IMR-90 (cell line): ENCODE data around the gene RPS6KA2. TPM values are rescaled to one million over a fixed set of nuclear protein-coding genes. Genes with fewer than 3 reads are reported as not detected.

Experiments used
- ATAC-seq: fragments of 200-7000 bp; cut with Tn5 transposase; 2 replicates; pipeline ENCODE4 v1.9.1; 2020; ENCODE audit warnings: low read depth, mild to moderate bottlenecking, moderate library complexity
- BruUV-seq: library from RNA; stranded (reverse); fragments of 400-500 nt; replicated peaks from 2 replicates; lab custom pipeline; 2021; lab: Mats Ljungman, UMichigan
- CTCF ChIA-PET: fragments of 300-600 bp; formaldehyde crosslinking; extraction: SDS; loops from one replicate; lab custom pipeline; 2021; ENCODE audit warnings: antibody characterized with exemption; lab: Yijun Ruan, JAX
- POLR2A ChIA-PET: fragments of 300-600 bp; sonication (Branson Sonifier 250); formaldehyde crosslinking; loops from one replicate; lab custom pipeline; 2022; ENCODE audit warnings: antibody characterized with exemption; ENCODE audit not compliant: unreplicated experiment; lab: Charles Lee
- DNase-seq: peaks from one replicate; pipeline ENCODE4 v3.0.0; 2013
- H2AFZ ChIP-seq: replicated peaks from 2 replicates; pipeline ENCODE3; 2013; ENCODE audit warnings: low read length, mild to moderate bottlenecking; ENCODE audit not compliant: poor library complexity
- H2AK5ac ChIP-seq: 2 replicates; pipeline ENCODE4 v1.6.1; 2013; ENCODE audit warnings: low read depth, low read length, inconsistent platforms
- H2AK9ac ChIP-seq: replicated peaks from 2 replicates; pipeline ENCODE3; 2013; ENCODE audit warnings: mild to moderate bottlenecking, low read depth, low read length, moderate library complexity; ENCODE audit not compliant: poor library complexity
- H2BK120ac ChIP-seq: 2 replicates; pipeline ENCODE4 v1.6.1; 2013; ENCODE audit warnings: low read depth, low read length, inconsistent platforms
- H2BK15ac ChIP-seq: 3 replicates; pipeline ENCODE4 v1.6.1; 2013; ENCODE audit warnings: low read depth, low read length, inconsistent platforms
- H2BK20ac ChIP-seq: 2 replicates; pipeline ENCODE4 v1.6.1; 2013; ENCODE audit warnings: low read depth, mild to moderate bottlenecking, inconsistent platforms, low read length, moderate library complexity
- H2BK5ac ChIP-seq: 2 replicates; pipeline ENCODE4 v1.6.1; 2013; ENCODE audit warnings: mild to moderate bottlenecking, low read depth, low read length, inconsistent platforms; ENCODE audit not compliant: poor library complexity, severe bottlenecking
- H3K14ac ChIP-seq: replicated peaks from 2 replicates; pipeline ENCODE4 v1.6.1; 2013; ENCODE audit warnings: low read depth, low read length, inconsistent platforms
- H3K18ac ChIP-seq: 2 replicates; pipeline ENCODE4 v1.6.1; 2013; ENCODE audit warnings: low read depth, low read length, control low read depth
- H3K23ac ChIP-seq: 2 replicates; pipeline ENCODE4 v1.6.1; 2013; ENCODE audit warnings: low read depth, low read length, inconsistent platforms
- H3K27ac ChIP-seq: 2 replicates; pipeline ENCODE4 v1.5.1; 2013; ENCODE audit warnings: mild to moderate bottlenecking, control low read depth, low read length; ENCODE audit not compliant: insufficient read depth
- H3K27me3 ChIP-seq: 2 replicates; pipeline ENCODE4 v1.6.1; 2013; ENCODE audit warnings: low read length; ENCODE audit not compliant: control insufficient read depth, insufficient read depth
- H3K36me3 ChIP-seq: 2 replicates; pipeline ENCODE4 v1.6.1; 2013; ENCODE audit warnings: low read length, mixed read lengths; ENCODE audit not compliant: control insufficient read depth, insufficient read depth
- H3K4ac ChIP-seq: 2 replicates; pipeline ENCODE4 v1.6.1; 2013; ENCODE audit warnings: low read depth, low read length, inconsistent platforms
- H3K4me1 ChIP-seq: 2 replicates; pipeline ENCODE4 v1.6.1; 2013; ENCODE audit warnings: low read length, mixed read lengths; ENCODE audit not compliant: control insufficient read depth, insufficient read depth
- H3K4me2 ChIP-seq: 2 replicates; pipeline ENCODE4 v1.6.1; 2013; ENCODE audit warnings: low read depth, mild to moderate bottlenecking, control low read depth, low read length, moderate library complexity
- H3K4me3 ChIP-seq: 2 replicates; pipeline ENCODE4 v1.5.1; 2013; ENCODE audit warnings: low read depth, mild to moderate bottlenecking, control low read depth, low read length, moderate library complexity; ENCODE audit not compliant: insufficient read depth
- H3K56ac ChIP-seq: 2 replicates; pipeline ENCODE4 v1.6.1; 2013; ENCODE audit warnings: low read length, inconsistent platforms; ENCODE audit not compliant: insufficient read depth; ENCODE audit errors: extremely low read depth
- H3K79me1 ChIP-seq, 2 experiments: 2 replicates each; pipeline ENCODE4 v1.6.1; 2013; ENCODE audit warnings: low read length in 2 of 2, inconsistent platforms in 1 of 2, low read depth in 1 of 2
- H3K9ac ChIP-seq: 2 replicates; pipeline ENCODE4 v1.6.1; 2013; ENCODE audit warnings: low read depth, low read length, control low read depth
- H3K9me1 ChIP-seq: 2 replicates; pipeline ENCODE4 v1.6.1; 2013; ENCODE audit warnings: low read length, inconsistent platforms; ENCODE audit not compliant: insufficient read depth
- H3K9me3 ChIP-seq: 2 replicates; pipeline ENCODE4 v1.6.1; 2013; ENCODE audit warnings: low read length; ENCODE audit not compliant: control insufficient read depth, insufficient read depth
- H4K20me1 ChIP-seq: 2 replicates; pipeline ENCODE4 v1.6.1; 2013; ENCODE audit warnings: low read length, inconsistent platforms; ENCODE audit not compliant: insufficient read depth
- H4K5ac ChIP-seq: 2 replicates; pipeline ENCODE4 v1.6.1; 2013; ENCODE audit warnings: mild to moderate bottlenecking, low read depth, low read length, control low read depth
- H4K8ac ChIP-seq, 2 experiments: 2 replicates each; pipeline ENCODE4 v1.6.1; 2013; ENCODE audit warnings: low read depth in 2 of 2, low read length in 2 of 2, control low read depth in 1 of 2, inconsistent platforms in 1 of 2
- H4K91ac ChIP-seq: 2 replicates; pipeline ENCODE4 v1.6.1; 2013; ENCODE audit warnings: low read depth, low read length, inconsistent platforms; ENCODE audit not compliant: insufficient read depth
- CHD1 ChIP-seq: IDR thresholded peaks from 2 replicates; pipeline ENCODE4 v1.6.1; 2012; ENCODE audit warnings: low read depth, low read length, improper control_type of control experiment
- FOS ChIP-seq: fragments of 150-350 bp; IDR thresholded peaks from 2 replicates; pipeline ENCODE4 v1.6.1; 2016; ENCODE audit warnings: low read depth, low read length
- MAZ ChIP-seq: IDR thresholded peaks from 2 replicates; pipeline ENCODE4 v1.6.1; 2012; ENCODE audit warnings: low read depth, mild to moderate bottlenecking, low read length, improper control_type of control experiment, moderate library complexity, borderline replicate concordance
- NFE2L2 ChIP-seq: fragments of 150-350 bp; IDR thresholded peaks from 2 replicates; pipeline ENCODE4 v1.6.1; 2016; ENCODE audit warnings: low read depth, mild to moderate bottlenecking, low read length
- POLR2A ChIP-seq: IDR thresholded peaks from 2 replicates; pipeline ENCODE4 v1.6.1; 2012; ENCODE audit warnings: mild to moderate bottlenecking, low read depth, low read length
- WGBS, 2 experiments: methylation state at CpG; one replicate each; pipeline versions ENCODE4 v1.1.5 to v1.1.7; 2013; ENCODE audit warnings: missing lambda C conversion rate in 2 of 2; ENCODE audit not compliant: insufficient read length in 1 of 2; ENCODE audit errors: extremely low coverage in 2 of 2; 5-methylcytosine and 5-hydroxymethylcytosine counted together
- dilution Hi-C: fragments of 300-500 bp; cut with HindIII; formaldehyde crosslinking; loops from one replicate; pipeline ENCODE4 v1.14.3; 2018; ENCODE audit warnings: low sequenced_read_pairs; ENCODE audit not compliant: unreplicated experiment
- in situ Hi-C: fragments of 300-500 bp; cut with MboI; formaldehyde crosslinking; loops from 3 replicates; pipeline ENCODE4 v1.14.3; 2019; ENCODE audit warnings: low sequenced_read_pairs, inconsistent platforms, mixed read lengths
- intact Hi-C: fragments of 100-400 bp; cut with micrococcal nuclease; formaldehyde crosslinking; loops from 2 replicates; pipeline ENCODE4 v1.10.0; 2022
- polyA plus RNA-seq, 3 experiments: library from polyadenylated mRNA; depleted of rRNA; stranded (reverse); fragments of >200 nt; gene quantifications; 2 replicates each; pipeline ENCODE4 v1.2.3, GENCODE V29; 2012; ENCODE audit warnings: low replicate concordance in 1 of 3
- total RNA-seq: library from RNA; depleted of rRNA; stranded (reverse); fragments of >200 nt; gene quantifications from 2 replicates; pipeline ENCODE4 v1.2.3, GENCODE V29; 2012
- TF ChIP-seq, protein P1 (sequence below): fragments of 150-350 bp; IDR thresholded peaks from 2 replicates; pipeline ENCODE4 v1.6.1; 2016; ENCODE audit warnings: low read depth, mild to moderate bottlenecking, low read length, moderate library complexity, borderline replicate concordance
- TF ChIP-seq, protein P2 (sequence below): fragments of 150-350 bp; IDR thresholded peaks from 2 replicates; pipeline ENCODE4 v1.6.1; 2017; ENCODE audit warnings: mild to moderate bottlenecking, antibody characterized with exemption, low read length, low read depth

Gene RPS6KA2
- total and polyA plus RNA-seq, 2 of the 4 experiments (the other 2 are of a cell fraction), result 26.9 to 31.3 TPM

DNA sequence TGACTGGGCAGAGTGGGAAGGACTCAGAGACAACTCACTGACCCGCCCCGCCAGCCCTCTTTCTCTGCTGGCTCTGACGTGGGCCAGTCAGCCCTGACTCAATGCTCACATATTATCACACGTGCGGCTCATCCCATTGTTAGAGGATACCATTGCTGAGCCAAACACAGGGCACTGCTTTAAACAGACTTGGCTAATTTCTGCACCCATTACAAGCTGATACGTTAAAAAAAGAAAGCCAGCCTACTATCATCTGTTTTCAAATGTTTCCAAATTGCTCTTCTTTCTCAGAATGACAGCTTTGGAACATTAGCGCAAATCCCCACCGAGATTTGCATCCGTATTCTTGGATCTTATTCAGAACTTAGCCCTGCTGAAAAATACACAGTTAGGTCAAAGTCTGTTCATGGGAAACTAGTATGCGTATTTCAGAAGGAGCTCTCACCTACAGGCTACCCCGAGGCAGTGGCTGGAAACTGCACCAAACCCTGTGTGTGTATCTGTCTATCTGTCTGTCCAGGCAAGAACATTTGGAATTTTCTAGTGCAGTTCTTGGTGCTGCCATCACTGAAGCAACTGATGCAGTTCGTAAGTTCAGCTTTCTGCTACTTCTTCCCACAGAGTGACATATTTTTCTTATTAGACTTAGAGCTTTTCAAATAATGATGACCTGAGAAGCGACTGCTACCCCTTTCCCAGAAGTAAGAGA is 73.3 kb downstream of the RPS6KA2 start (continued):
- TF ChIP-seq, protein P1, sequence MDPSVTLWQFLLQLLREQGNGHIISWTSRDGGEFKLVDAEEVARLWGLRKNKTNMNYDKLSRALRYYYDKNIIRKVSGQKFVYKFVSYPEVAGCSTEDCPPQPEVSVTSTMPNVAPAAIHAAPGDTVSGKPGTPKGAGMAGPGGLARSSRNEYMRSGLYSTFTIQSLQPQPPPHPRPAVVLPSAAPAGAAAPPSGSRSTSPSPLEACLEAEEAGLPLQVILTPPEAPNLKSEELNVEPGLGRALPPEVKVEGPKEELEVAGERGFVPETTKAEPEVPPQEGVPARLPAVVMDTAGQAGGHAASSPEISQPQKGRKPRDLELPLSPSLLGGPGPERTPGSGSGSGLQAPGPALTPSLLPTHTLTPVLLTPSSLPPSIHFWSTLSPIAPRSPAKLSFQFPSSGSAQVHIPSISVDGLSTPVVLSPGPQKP, result no peak
- TF ChIP-seq CHD1 (0 out of 2 replicates have a peak, but pooled peaks have one; percentile 4), NFE2L2 (no peak)

DNA sequence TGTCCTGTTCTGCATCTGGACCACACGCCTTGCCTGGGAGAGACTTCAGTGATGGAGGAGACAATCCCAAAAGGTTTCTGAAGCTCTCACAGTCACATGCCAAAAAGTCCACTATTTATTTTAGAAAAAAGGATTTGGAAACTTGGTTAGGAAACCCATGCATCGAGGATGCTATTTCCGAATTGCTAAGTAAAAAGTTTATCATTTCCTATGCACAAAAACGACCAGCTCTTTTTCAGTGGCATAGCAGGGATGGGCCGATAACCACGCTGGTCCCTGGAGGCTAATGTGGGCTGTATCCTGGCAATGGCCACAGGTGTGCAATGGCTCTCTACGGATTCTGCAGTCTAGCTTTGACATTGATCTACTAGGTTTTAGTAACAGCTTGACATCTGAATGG is 74.5 kb downstream of the RPS6KA2 start:
- peaks cover 40 to 54% of the 10 kb centered on the region in 2 experiments for H3K79me1 ChIP-seq
- H2BK15ac ChIP-seq, result no peak overlapping the region
- dilution Hi-C loops, result no loop called here
- no peak overlapping the region for H3K27ac ChIP-seq
- no peak overlapping the region for H3K14ac ChIP-seq
- peaks cover 4% of the 10 kb centered on the region; the same call in 1 of the 2 replicates for H3K9me1 ChIP-seq
- no peak overlapping the region for H2BK120ac ChIP-seq
- peaks cover 2% of the 10 kb centered on the region; the same call in 1 of the 2 replicates for H3K36me3 ChIP-seq
- no peak overlapping the region for H4K5ac ChIP-seq
- no peak overlapping the region for H3K4me2 ChIP-seq
- H4K20me1 ChIP-seq, result peaks cover 12% of the 10 kb centered on the region; the same call in 1 of the 2 replicates
- no peaks in the 10 kb centered on the region for H3K9me3 ChIP-seq
- H3K4me3 ChIP-seq, result no peak overlapping the region
- intact Hi-C loops, result loop anchor here (5.0 kb wide), 1 partner anchor 75 kb away; the partner anchor contains the start of gene RPS6KA2
- H2AK9ac ChIP-seq, result no peak overlapping the region
- no peaks in the 10 kb centered on the region for H3K27me3 ChIP-seq
- no peak overlapping the region for H2BK5ac ChIP-seq
- BruUV-seq, result no TSS peak
- POLR2A ChIA-PET, result no interaction called here
- ATAC-seq (no peak), DNase-seq (no peak)
- no peak overlapping the region for H3K9ac ChIP-seq
- no peak overlapping the region for H3K18ac ChIP-seq
- peak overlapping the region; percentile 40; the same call in 1 of the 2 replicates for H2AK5ac ChIP-seq
- H4K8ac ChIP-seq, result no peak overlapping the region
- TF ChIP-seq, protein P2, sequence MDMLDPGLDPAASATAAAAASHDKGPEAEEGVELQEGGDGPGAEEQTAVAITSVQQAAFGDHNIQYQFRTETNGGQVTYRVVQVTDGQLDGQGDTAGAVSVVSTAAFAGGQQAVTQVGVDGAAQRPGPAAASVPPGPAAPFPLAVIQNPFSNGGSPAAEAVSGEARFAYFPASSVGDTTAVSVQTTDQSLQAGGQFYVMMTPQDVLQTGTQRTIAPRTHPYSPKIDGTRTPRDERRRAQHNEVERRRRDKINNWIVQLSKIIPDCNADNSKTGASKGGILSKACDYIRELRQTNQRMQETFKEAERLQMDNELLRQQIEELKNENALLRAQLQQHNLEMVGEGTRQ, result no peak
- TF ChIP-seq POLR2A, result no peak
- no peak for TF ChIP-seq FOS
- no peak for TF ChIP-seq MAZ
- H2BK20ac ChIP-seq, result no peak overlapping the region
- H2AFZ ChIP-seq, result no peak overlapping the region
- H4K91ac ChIP-seq, result no peak overlapping the region
- in situ Hi-C loops, result no loop called here
- CTCF ChIA-PET, result no interaction called here
- H3K23ac ChIP-seq, result no peak overlapping the region
- peaks cover 12% of the 10 kb centered on the region for H3K4me1 ChIP-seq
- no CpG with 5 or more reads among the region's 7 CpGs for WGBS, 2 experiments
- H3K4ac ChIP-seq, result no peak overlapping the region
- H3K56ac ChIP-seq, result no peak overlapping the region
